IMR-90 (cell line): ENCODE measurements around the gene YPEL5.

Experiments
- CEBPB ChIP-seq: IDR thresholded peaks from 2 replicates; pipeline ENCODE4 v1.6.1; 2012; ENCODE audit warnings: low read depth, low read length, improper control_type of control experiment
- RAD21 ChIP-seq: IDR thresholded peaks from 2 replicates; pipeline ENCODE4 v1.6.1; 2012; ENCODE audit warnings: low read length, improper control_type of control experiment
- TF ChIP-seq, protein P1 (sequence below): fragments of 150-350 bp; IDR thresholded peaks from 2 replicates; pipeline ENCODE4 v1.6.1; 2017; ENCODE audit warnings: mild to moderate bottlenecking, antibody characterized with exemption, low read length, low read depth
- TF ChIP-seq, protein P2 (sequence below): conservative IDR thresholded peaks from 2 replicates; pipeline ENCODE4 v1.5.1; 2012; ENCODE audit warnings: mild to moderate bottlenecking, low read depth, low read length, improper control_type of control experiment

DNA sequence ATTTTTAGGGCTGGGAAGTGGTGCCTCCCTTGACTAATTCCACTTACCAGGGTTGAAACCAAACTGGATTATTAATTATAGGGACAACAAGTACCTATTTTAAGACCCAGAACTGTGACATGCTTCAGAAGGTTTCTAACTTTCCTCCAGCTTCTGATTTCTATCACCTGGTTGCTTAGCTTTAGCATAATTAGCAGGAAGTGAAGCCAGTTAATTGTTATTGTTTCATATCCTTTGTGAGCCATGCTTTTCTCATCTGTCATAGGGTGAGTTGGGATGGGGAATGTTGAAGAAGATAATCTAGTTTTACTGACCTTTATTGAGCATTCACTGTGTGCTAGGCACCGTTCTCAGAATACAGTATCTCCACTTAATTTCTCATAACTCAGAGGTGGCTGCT, 3.2 kb downstream of the YPEL5 start:
- TF ChIP-seq RAD21 (no peak), CEBPB (no peak)
- TF ChIP-seq, protein P1, sequence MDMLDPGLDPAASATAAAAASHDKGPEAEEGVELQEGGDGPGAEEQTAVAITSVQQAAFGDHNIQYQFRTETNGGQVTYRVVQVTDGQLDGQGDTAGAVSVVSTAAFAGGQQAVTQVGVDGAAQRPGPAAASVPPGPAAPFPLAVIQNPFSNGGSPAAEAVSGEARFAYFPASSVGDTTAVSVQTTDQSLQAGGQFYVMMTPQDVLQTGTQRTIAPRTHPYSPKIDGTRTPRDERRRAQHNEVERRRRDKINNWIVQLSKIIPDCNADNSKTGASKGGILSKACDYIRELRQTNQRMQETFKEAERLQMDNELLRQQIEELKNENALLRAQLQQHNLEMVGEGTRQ, result no peak
- TF ChIP-seq, protein P2, sequence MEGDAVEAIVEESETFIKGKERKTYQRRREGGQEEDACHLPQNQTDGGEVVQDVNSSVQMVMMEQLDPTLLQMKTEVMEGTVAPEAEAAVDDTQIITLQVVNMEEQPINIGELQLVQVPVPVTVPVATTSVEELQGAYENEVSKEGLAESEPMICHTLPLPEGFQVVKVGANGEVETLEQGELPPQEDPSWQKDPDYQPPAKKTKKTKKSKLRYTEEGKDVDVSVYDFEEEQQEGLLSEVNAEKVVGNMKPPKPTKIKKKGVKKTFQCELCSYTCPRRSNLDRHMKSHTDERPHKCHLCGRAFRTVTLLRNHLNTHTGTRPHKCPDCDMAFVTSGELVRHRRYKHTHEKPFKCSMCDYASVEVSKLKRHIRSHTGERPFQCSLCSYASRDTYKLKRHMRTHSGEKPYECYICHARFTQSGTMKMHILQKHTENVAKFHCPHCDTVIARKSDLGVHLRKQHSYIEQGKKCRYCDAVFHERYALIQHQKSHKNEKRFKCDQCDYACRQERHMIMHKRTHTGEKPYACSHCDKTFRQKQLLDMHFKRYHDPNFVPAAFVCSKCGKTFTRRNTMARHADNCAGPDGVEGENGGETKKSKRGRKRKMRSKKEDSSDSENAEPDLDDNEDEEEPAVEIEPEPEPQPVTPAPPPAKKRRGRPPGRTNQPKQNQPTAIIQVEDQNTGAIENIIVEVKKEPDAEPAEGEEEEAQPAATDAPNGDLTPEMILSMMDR, result no peak
